ENCODE results near the gene RSBN1L. TPM values are rescaled to one million over a fixed set of nuclear protein-coding genes. Genes with fewer than 3 reads are reported as not detected.

RSBN1L gene
- polyA plus RNA-seq, 3 donors, result 1.3 to 10.0 (median 2.2) TPM

DNA sequence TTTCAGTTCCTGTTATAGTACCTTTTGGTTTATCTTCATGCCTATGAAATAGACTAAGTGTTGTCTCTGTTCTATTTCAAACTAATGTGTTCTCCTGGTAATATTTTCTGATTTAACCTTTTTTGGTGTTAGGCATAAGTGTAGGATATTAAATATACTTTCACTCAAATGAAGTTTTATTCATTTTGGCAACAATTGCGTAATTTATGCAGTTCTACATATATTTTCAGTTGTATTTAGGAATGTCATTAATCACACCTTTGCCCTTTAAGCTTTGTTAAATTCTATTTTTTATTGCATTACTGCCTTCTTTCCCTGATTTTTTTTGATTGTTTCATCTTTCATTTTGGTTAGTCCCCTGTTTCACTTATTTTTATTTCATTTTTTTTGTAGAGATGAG is 47.3 kb downstream of the RSBN1L start:
- intact Hi-C loops (cut with micrococcal nuclease), result no loop called here
- no CpG with 5 or more reads among the region's 1 CpG for WGBS (ENCODE audit: insufficient coverage)
- Mint-ChIP-seq H3K27ac (peak overlapping the region in 2 of 7 donors; percentile 22), H3K27me3 (ENCODE audit: low read depth in 3 of 3) (no peaks in the 10 kb centered on the region), H3K36me3 (peaks cover 18 to 50% of the 10 kb centered on the region in 2 donors), H3K4me1 (no peaks in the 10 kb centered on the region), H3K4me3 (no peak overlapping the region), H3K9me3 (no peaks in the 10 kb centered on the region)
- Histone ChIP-seq H3K4me1 (ENCODE audit: control insufficient read depth in 1 of 2, insufficient read depth in 2 of 2, low read length in 2 of 2) (no peaks in the 10 kb centered on the region), H3K79me2 (ENCODE audit: insufficient read depth, low read length) (peaks cover 74% of the 10 kb centered on the region), H2AFZ (ENCODE audit: insufficient read depth, low read depth, low read length, poor library complexity, severe bottlenecking) (no peak overlapping the region), H3K27ac (ENCODE audit: low read depth in 1 of 2, low read length in 2 of 2) (no peak overlapping the region), H3K4me2 (replicated peaks; ENCODE audit: extremely low read depth, low read length, poor library complexity, severe bottlenecking) (no peak overlapping the region), H3K4me3 (replicated peaks in 1 of 3; ENCODE audit: low read depth in 2 of 3, low read length in 3 of 3) (no peak overlapping the region), H3K36me3 (replicated peaks in 1 of 2; ENCODE audit: control insufficient read depth in 1 of 2, insufficient read depth in 2 of 2, low read length in 2 of 2) (peaks cover 8 to 41% of the 10 kb centered on the region in 2 donors), H3K9ac (ENCODE audit: insufficient read depth, low read length, poor library complexity, severe bottlenecking) (no peak overlapping the region), H3K27me3 (ENCODE audit: control insufficient read depth in 2 of 2, insufficient read depth in 2 of 2, low read length in 2 of 2) (no peaks in the 10 kb centered on the region), H3K9me3 (replicated peaks in 1 of 2; ENCODE audit: control insufficient read depth in 1 of 2, insufficient read depth in 1 of 2, low read length in 2 of 2) (no peaks in the 10 kb centered on the region), H4K20me1 (ENCODE audit: insufficient read depth, low read length) (peaks cover 60% of the 10 kb centered on the region)
- TF ChIP-seq, protein P1, sequence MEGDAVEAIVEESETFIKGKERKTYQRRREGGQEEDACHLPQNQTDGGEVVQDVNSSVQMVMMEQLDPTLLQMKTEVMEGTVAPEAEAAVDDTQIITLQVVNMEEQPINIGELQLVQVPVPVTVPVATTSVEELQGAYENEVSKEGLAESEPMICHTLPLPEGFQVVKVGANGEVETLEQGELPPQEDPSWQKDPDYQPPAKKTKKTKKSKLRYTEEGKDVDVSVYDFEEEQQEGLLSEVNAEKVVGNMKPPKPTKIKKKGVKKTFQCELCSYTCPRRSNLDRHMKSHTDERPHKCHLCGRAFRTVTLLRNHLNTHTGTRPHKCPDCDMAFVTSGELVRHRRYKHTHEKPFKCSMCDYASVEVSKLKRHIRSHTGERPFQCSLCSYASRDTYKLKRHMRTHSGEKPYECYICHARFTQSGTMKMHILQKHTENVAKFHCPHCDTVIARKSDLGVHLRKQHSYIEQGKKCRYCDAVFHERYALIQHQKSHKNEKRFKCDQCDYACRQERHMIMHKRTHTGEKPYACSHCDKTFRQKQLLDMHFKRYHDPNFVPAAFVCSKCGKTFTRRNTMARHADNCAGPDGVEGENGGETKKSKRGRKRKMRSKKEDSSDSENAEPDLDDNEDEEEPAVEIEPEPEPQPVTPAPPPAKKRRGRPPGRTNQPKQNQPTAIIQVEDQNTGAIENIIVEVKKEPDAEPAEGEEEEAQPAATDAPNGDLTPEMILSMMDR (IDR thresholded peaks at IDR 0.05), result no peak
- DNase-seq, result no peak

DNA sequence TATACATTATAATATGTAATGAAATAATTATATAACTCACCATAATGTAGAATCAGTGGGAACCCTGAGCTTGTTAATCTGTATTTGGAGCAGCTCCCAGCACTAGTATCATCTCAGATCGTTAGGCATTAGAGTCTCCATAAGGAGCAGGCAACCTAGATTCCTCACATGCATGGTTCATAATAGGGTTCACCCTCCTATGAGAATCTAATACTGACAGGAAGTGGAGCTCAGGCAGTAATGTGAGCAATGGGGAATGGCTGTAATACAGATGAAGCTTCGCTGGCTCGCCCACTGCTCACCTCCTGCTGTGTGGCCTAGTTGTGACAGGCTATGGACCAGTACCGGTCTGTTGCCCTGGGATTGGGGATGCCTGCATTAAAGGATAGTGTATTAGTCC is 49.5 kb downstream of the RSBN1L start:
- H4K20me1 ChIP-seq (ENCODE audit: insufficient read depth, low read length), result peaks cover 76% of the 10 kb centered on the region
- no peak for DNase-seq
- Mint-ChIP-seq H3K4me1 (no peaks in the 10 kb centered on the region), H3K27ac (no peak overlapping the region), H3K4me3 (no peak overlapping the region), H3K36me3 (peaks cover 25 to 55% of the 10 kb centered on the region in 2 donors), H3K9me3 (no peaks in the 10 kb centered on the region), H3K27me3 (ENCODE audit: low read depth in 3 of 3) (no peaks in the 10 kb centered on the region)
- TF ChIP-seq, protein P1 (IDR thresholded peaks at IDR 0.05), result no peak
- no peaks in the 10 kb centered on the region for H3K4me1 ChIP-seq (ENCODE audit: control insufficient read depth in 1 of 2, insufficient read depth in 2 of 2, low read length in 2 of 2)
- no peaks in the 10 kb centered on the region for H3K9me3 ChIP-seq (replicated peaks in 1 of 2; ENCODE audit: control insufficient read depth in 1 of 2, insufficient read depth in 1 of 2, low read length in 2 of 2)
- WGBS (ENCODE audit: insufficient coverage), result 100% methylated on average over 3 of the region's 4 CpGs
- intact Hi-C loops (cut with micrococcal nuclease), result no loop called here
- H3K27me3 ChIP-seq (ENCODE audit: control insufficient read depth in 2 of 2, insufficient read depth in 2 of 2, low read length in 2 of 2), result no peaks in the 10 kb centered on the region
- H3K27ac ChIP-seq (ENCODE audit: low read depth in 1 of 2, low read length in 2 of 2), result no peak overlapping the region
- H3K79me2 ChIP-seq (ENCODE audit: insufficient read depth, low read length), result peaks cover 73% of the 10 kb centered on the region
- no peak overlapping the region for H3K4me3 ChIP-seq (replicated peaks in 1 of 3; ENCODE audit: low read depth in 2 of 3, low read length in 3 of 3)
- peaks cover 13 to 54% of the 10 kb centered on the region in 2 donors for H3K36me3 ChIP-seq (replicated peaks in 1 of 2; ENCODE audit: control insufficient read depth in 1 of 2, insufficient read depth in 2 of 2, low read length in 2 of 2)
- H3K9ac ChIP-seq (ENCODE audit: insufficient read depth, low read length, poor library complexity, severe bottlenecking), result no peak overlapping the region
- no peak overlapping the region for H3K4me2 ChIP-seq (replicated peaks; ENCODE audit: extremely low read depth, low read length, poor library complexity, severe bottlenecking)
- H2AFZ ChIP-seq (ENCODE audit: insufficient read depth, low read depth, low read length, poor library complexity, severe bottlenecking), result no peak overlapping the region

Data from CD14-positive monocyte (primary cell).